HEK293 (cell line): Measurements from ENCODE around the gene PSAP.
A peak's percentile ranks its signal among the peaks of the same experiment; 100 is the strongest.

ENCODE experiments used
- CTCF ChIA-PET: fragments of 350-600 bp; formaldehyde crosslinking; extraction: SDS; loops from one replicate; lab custom pipeline; 2021; ENCODE audit warnings: antibody characterized with exemption; lab: Yijun Ruan, JAX
- POLR2A ChIA-PET: fragments of 300-600 bp; formaldehyde crosslinking; extraction: SDS; loops from one replicate; lab custom pipeline; 2020; ENCODE audit warnings: antibody characterized with exemption, inconsistent platforms; lab: Yijun Ruan, JAX
- H3K27ac ChIP-seq: fragments of 200-500 bp; sonication (Bioruptor generic); 2 replicates; pipeline ENCODE4 v1.5.1; 2014; ENCODE audit warnings: low read depth, low read length, control low read depth, inconsistent platforms; ENCODE audit errors: extremely low read depth
- H3K36me3 ChIP-seq, 2 experiments: fragments of 200-500 bp in 1 of 2; sonication (Bioruptor generic) in 1 of 2; 1 replicate in 1 of 2; 2 replicates in 1 of 2; pipeline ENCODE4 v1.5.1; 2014 to 2017; ENCODE audit warnings: inconsistent platforms in 2 of 2, low read length in 2 of 2; ENCODE audit not compliant: control insufficient read depth in 2 of 2, insufficient read depth in 1 of 2
- H3K4me1 ChIP-seq: fragments of 200-500 bp; sonication (Bioruptor generic); 2 replicates; pipeline ENCODE4 v1.5.1; 2014; ENCODE audit warnings: mild to moderate bottlenecking, low read length, inconsistent platforms; ENCODE audit not compliant: control insufficient read depth, insufficient read depth
- H3K4me3 ChIP-seq: 2 replicates; pipeline ENCODE4 v1.5.1; 2011; ENCODE audit warnings: low read depth, mild to moderate bottlenecking, control low read depth, low read length, moderate library complexity
- H3K9me3 ChIP-seq: fragments of 200-500 bp; sonication (Bioruptor generic); 2 replicates; pipeline ENCODE4 v1.5.1; 2014; ENCODE audit warnings: low read depth, low read length, inconsistent platforms; ENCODE audit not compliant: control insufficient read depth, insufficient read depth
- BCL11A ChIP-seq: fragments of 450-650 bp; formaldehyde crosslinking; IDR thresholded peaks from 2 replicates; pipeline ENCODE4 v1.5.1; 2016; ENCODE audit warnings: low read depth, missing biosample characterization, missing genetic modification characterization
- EGR2 ChIP-seq: fragments of 450-650 bp; formaldehyde crosslinking; IDR thresholded peaks from 2 replicates; pipeline ENCODE4 v1.5.1; 2016; ENCODE audit warnings: low read depth, missing biosample characterization, missing genetic modification characterization
- GFI1B ChIP-seq: fragments of 450-650 bp; formaldehyde crosslinking; IDR thresholded peaks from 2 replicates; pipeline ENCODE4 v1.5.1; 2016; ENCODE audit warnings: missing biosample characterization, missing genetic modification characterization
- HOXC10 ChIP-seq: sonication (generic); formaldehyde crosslinking; IDR thresholded peaks from 2 replicates; pipeline ENCODE4 v1.8.1; 2023; ENCODE audit warnings: mild to moderate bottlenecking, missing genetic modification reagents
- KLF10 ChIP-seq: fragments of 450-650 bp; IDR thresholded peaks from 2 replicates; pipeline ENCODE4 v1.5.1; 2018; ENCODE audit warnings: missing biosample characterization, mild to moderate bottlenecking, missing genetic modification characterization
- KLF17 ChIP-seq: fragments of 450-650 bp; formaldehyde crosslinking; IDR thresholded peaks from 2 replicates; pipeline ENCODE4 v1.5.1; 2016; ENCODE audit warnings: missing biosample characterization, missing genetic modification characterization
- KLF9 ChIP-seq: fragments of 450-650 bp; formaldehyde crosslinking; IDR thresholded peaks from 2 replicates; pipeline ENCODE4 v1.5.1; 2016; ENCODE audit warnings: missing biosample characterization, missing genetic modification characterization, low read depth
- PBX3 ChIP-seq: sonication (generic); formaldehyde crosslinking; IDR thresholded peaks from 2 replicates; pipeline ENCODE4 v1.8.1; 2022; ENCODE audit warnings: mild to moderate bottlenecking, moderate library complexity, missing genetic modification reagents
- PRDM10 ChIP-seq: fragments of 450-650 bp; formaldehyde crosslinking; IDR thresholded peaks from 2 replicates; pipeline ENCODE4 v1.5.1; 2016; ENCODE audit warnings: missing biosample characterization, missing genetic modification characterization
- REPIN1 ChIP-seq: fragments of 450-650 bp; formaldehyde crosslinking; IDR thresholded peaks from 2 replicates; pipeline ENCODE4 v1.5.1; 2017; ENCODE audit warnings: missing biosample characterization, missing genetic modification characterization, low read depth
- ZBTB20 ChIP-seq: fragments of 450-650 bp; formaldehyde crosslinking; IDR thresholded peaks from 2 replicates; pipeline ENCODE4 v1.5.1; 2016; ENCODE audit warnings: missing biosample characterization, missing genetic modification characterization
- ZBTB48 ChIP-seq: fragments of 450-650 bp; formaldehyde crosslinking; IDR thresholded peaks from 2 replicates; pipeline ENCODE4 v1.5.1; 2016; ENCODE audit warnings: missing biosample characterization, missing genetic modification characterization
- ZBTB8A ChIP-seq: fragments of 450-650 bp; formaldehyde crosslinking; IDR thresholded peaks from 2 replicates; pipeline ENCODE4 v1.5.1; 2016; ENCODE audit warnings: missing biosample characterization, missing genetic modification characterization
- ZFHX2 ChIP-seq: fragments of 450-650 bp; formaldehyde crosslinking; conservative IDR thresholded peaks from 2 replicates; pipeline ENCODE4 v1.5.1; 2016; ENCODE audit warnings: missing biosample characterization, missing genetic modification characterization
- ZFP41 ChIP-seq: fragments of 450-650 bp; formaldehyde crosslinking; IDR thresholded peaks from 2 replicates; pipeline ENCODE4 v1.5.1; 2016; ENCODE audit warnings: missing biosample characterization, missing genetic modification characterization, borderline replicate concordance
- ZNF2 ChIP-seq: fragments of 450-650 bp; formaldehyde crosslinking; IDR thresholded peaks from 2 replicates; pipeline ENCODE4 v1.5.1; 2016; ENCODE audit warnings: missing biosample characterization, missing genetic modification characterization
- ZNF24 ChIP-seq: fragments of 450-650 bp; formaldehyde crosslinking; IDR thresholded peaks from 2 replicates; pipeline ENCODE4 v1.5.1; 2016; ENCODE audit warnings: missing biosample characterization, missing genetic modification characterization
- ZNF341 ChIP-seq: fragments of 450-650 bp; formaldehyde crosslinking; IDR thresholded peaks from 2 replicates; pipeline ENCODE4; 2016; ENCODE audit warnings: low read depth, missing biosample characterization, missing genetic modification characterization
- ZNF391 ChIP-seq: fragments of 450-650 bp; formaldehyde crosslinking; IDR thresholded peaks from 2 replicates; pipeline ENCODE4 v1.5.1; 2016; ENCODE audit warnings: low read depth, missing biosample characterization, missing genetic modification characterization, borderline replicate concordance
- ZNF394 ChIP-seq: fragments of 450-650 bp; formaldehyde crosslinking; IDR thresholded peaks from 2 replicates; pipeline ENCODE4 v1.5.1; 2016; ENCODE audit warnings: missing biosample characterization, missing genetic modification characterization, mild to moderate bottlenecking, moderate library complexity, borderline replicate concordance
- ZNF449 ChIP-seq: fragments of 450-650 bp; formaldehyde crosslinking; IDR thresholded peaks from 2 replicates; pipeline ENCODE4 v1.5.1; 2017; ENCODE audit warnings: missing biosample characterization, mild to moderate bottlenecking, missing genetic modification characterization, moderate library complexity
- ZNF558 ChIP-seq: fragments of 450-650 bp; formaldehyde crosslinking; IDR thresholded peaks from 2 replicates; pipeline ENCODE4 v1.5.1; 2016; ENCODE audit warnings: missing biosample characterization, missing genetic modification characterization
- ZNF600 ChIP-seq: fragments of 450-650 bp; formaldehyde crosslinking; IDR thresholded peaks from 2 replicates; pipeline ENCODE4 v1.5.1; 2016; ENCODE audit warnings: missing biosample characterization, missing genetic modification characterization
- ZNF660 ChIP-seq: fragments of 450-650 bp; IDR thresholded peaks from 2 replicates; pipeline ENCODE4 v1.5.1; 2018; ENCODE audit warnings: missing biosample characterization, mild to moderate bottlenecking, missing genetic modification characterization
- TF ChIP-seq, protein P1 (sequence below): fragments of 450-650 bp; formaldehyde crosslinking; IDR thresholded peaks from 2 replicates; pipeline ENCODE4 v1.5.1; 2016; ENCODE audit warnings: missing biosample characterization, missing genetic modification characterization
- TF ChIP-seq, protein P2 (sequence below): fragments of 450-650 bp; formaldehyde crosslinking; IDR thresholded peaks from 2 replicates; pipeline ENCODE4 v1.5.1; 2016; ENCODE audit warnings: missing biosample characterization, missing genetic modification characterization

The PSAP gene

GRCh38 chr10:71850743-71851464 is at the start of gene PSAP:
TSS of gene PSAP (minus strand) at chr10:71851251. CDS start at chr10:71851221, 30 bp downstream.
- H3K4me1 ChIP-seq: 0 out of 2 replicates have a peak, but pooled peaks cover 10% of the 10 kb centered on the region
- H3K4me3 ChIP-seq: peak within 1 kb of the TSS; percentile 93
- H3K36me3 ChIP-seq: no peaks in the 10 kb centered on the region
- H3K27ac ChIP-seq: peak within 1 kb of the TSS; percentile 65
- POLR2A ChIA-PET: interaction anchor here (0.5 to 2.3 kb wide), 19 partner anchors 9 to 531 kb away, joined by 3 to 53 read pairs (median 3); partner anchors contain the start of genes CHST3 and SLC29A3
- no peaks in the 10 kb centered on the region for H3K9me3 ChIP-seq
- CTCF ChIA-PET: interaction anchor here (0.6 to 2.2 kb wide), 11 partner anchors 12 to 1969 kb away, joined by 3 to 7 read pairs (median 4); no protein-coding TSS in a partner anchor
- TF ChIP-seq ZNF558 (tag by site-specific recombination): no peak
- TF ChIP-seq ZNF2 (tag by site-specific recombination): peak; percentile 79; the same call in 1 of the 2 replicates
- TF ChIP-seq BCL11A (tag by site-specific recombination): no peak
- no peak for TF ChIP-seq ZBTB20 (tag by site-specific recombination)
- peak; percentile 90; the same call in 1 of the 2 replicates for TF ChIP-seq ZNF391 (tag by site-specific recombination)
- no peak for TF ChIP-seq ZFP41 (tag by site-specific recombination)
- TF ChIP-seq ZNF600: peak; percentile 92
- TF ChIP-seq REPIN1 (tag by site-specific recombination): peak; percentile 24; the same call in 1 of the 2 replicates
- TF ChIP-seq, protein P1, sequence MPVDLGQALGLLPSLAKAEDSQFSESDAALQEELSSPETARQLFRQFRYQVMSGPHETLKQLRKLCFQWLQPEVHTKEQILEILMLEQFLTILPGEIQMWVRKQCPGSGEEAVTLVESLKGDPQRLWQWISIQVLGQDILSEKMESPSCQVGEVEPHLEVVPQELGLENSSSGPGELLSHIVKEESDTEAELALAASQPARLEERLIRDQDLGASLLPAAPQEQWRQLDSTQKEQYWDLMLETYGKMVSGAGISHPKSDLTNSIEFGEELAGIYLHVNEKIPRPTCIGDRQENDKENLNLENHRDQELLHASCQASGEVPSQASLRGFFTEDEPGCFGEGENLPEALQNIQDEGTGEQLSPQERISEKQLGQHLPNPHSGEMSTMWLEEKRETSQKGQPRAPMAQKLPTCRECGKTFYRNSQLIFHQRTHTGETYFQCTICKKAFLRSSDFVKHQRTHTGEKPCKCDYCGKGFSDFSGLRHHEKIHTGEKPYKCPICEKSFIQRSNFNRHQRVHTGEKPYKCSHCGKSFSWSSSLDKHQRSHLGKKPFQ: 0 out of 2 replicates have a peak, but pooled peaks have one; percentile 15
- TF ChIP-seq HOXC10 (CRISPR knock-in tag): 0 out of 2 replicates have a peak, but pooled peaks have one; percentile 50
- TF ChIP-seq ZFHX2 (tag by site-specific recombination): peak; percentile 73
- TF ChIP-seq ZBTB8A (tag by site-specific recombination): peak; percentile 90
- peak; percentile 59 for TF ChIP-seq ZNF24
- peak; percentile 70 for TF ChIP-seq EGR2
- peak; percentile 87 for TF ChIP-seq ZBTB48 (tag by site-specific recombination)
- peak; percentile 80 for TF ChIP-seq KLF10 (tag by site-specific recombination)
- TF ChIP-seq ZNF394: peak; percentile 93
- peak; percentile 17; the same call in 1 of the 2 replicates for TF ChIP-seq ZNF449
- peak; percentile 67; the same call in 1 of the 2 replicates for TF ChIP-seq PBX3
- TF ChIP-seq, protein P2, sequence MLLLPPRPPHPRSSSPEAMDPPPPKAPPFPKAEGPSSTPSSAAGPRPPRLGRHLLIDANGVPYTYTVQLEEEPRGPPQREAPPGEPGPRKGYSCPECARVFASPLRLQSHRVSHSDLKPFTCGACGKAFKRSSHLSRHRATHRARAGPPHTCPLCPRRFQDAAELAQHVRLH (tag by site-specific recombination): no peak
- peak; percentile 86 for TF ChIP-seq ZNF341 (tag by site-specific recombination)
- peak; percentile 97 for TF ChIP-seq PRDM10
- peak; percentile 73; the same call in 1 of the 2 replicates for TF ChIP-seq KLF9 (tag by site-specific recombination)
- TF ChIP-seq GFI1B (tag by site-specific recombination): no peak
- TF ChIP-seq ZNF660: no peak
- peak; percentile 38; the same call in 1 of the 2 replicates for TF ChIP-seq KLF17
